ENCODE results near the gene FBXL13. TPM values are rescaled to one million over a fixed set of nuclear protein-coding genes. Genes with fewer than 3 reads are reported as not detected.
A peak's percentile ranks its signal among the peaks of the same experiment; 100 is the strongest.
"Not testable (repeated sequence)": the region's sequence is repeated elsewhere in the genome, so short reads cannot be mapped to it uniquely, and the experiment has no call there.

The FBXL13 gene
- total and polyA plus RNA-seq, 2 donors = 0.38 to 8.1 TPM

DNA sequence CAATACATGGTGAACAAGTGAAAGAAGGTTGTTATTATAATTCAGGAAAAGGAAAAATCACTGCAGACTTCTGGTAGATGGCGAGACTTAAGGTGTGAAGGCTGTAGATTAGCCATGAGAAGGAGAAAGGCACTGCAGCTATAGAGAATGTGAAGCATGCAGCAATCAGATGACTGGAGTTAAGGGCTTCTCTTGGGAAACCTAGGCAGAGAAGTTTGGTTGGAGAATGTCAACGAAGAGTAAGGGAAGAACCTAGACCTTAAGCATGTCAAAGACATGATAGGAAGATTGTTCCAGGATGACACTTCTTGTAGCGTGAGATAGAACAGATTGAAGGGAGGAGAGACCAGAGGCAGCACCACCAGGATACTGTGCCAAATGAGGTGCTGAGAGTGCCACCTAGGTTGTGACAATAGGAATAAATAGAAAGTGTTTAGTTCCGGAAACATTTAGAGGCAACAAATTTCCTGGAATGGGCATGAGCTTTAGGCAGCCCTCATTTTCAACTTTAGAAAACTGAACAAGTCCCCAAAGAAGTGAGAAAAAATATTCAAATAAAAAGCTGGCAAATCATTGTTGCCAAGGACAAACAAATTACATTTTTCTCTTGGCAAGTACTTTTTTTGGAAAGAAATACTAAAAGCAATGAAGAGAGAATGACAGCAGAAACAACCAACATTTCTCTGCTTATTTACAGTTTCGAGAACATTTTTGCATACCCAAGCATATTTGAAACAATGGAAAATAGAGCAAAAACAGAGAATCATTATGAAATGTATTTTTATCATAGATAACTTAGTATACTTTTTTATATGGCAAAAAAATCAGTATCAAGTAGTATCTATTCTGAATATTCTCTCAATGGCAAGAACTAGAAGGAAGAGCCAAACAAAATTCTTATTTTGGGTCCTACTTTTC, 156.9 kb downstream of the FBXL13 start:
- WGBS = 83% methylated on average over 5 of the region's 5 CpGs
- no peak overlapping the region for H3K27ac ChIP-seq (ENCODE audit: low read depth)
- no peak for DNase-seq (ENCODE audit: extremely low spot score)
- no peaks in the 10 kb centered on the region for H3K4me1 ChIP-seq (ENCODE audit: insufficient read depth)
- H3K4me3 ChIP-seq (ENCODE audit: low read depth, low read length) = no peak overlapping the region
- H3K36me3 ChIP-seq (ENCODE audit: insufficient read depth) = no peaks in the 10 kb centered on the region

DNA sequence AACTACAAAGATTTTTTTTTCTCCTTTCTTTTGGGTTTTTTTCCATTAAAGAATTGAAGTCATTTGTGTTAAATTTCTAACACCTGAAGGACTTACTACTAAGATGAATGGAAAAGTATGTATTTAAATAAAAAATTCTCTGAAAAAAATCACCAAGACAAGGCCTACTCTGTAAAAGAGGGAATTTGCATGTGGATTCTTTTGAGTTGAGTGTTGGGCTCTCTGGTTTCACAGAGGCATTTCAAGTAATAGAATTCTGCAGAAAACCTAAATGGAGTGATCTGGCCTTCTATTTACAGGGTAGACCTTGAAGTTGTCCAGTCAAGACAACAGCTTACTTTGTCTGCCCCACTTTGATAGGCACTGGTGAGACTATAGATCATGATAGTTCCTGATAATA, 157.7 kb downstream of the FBXL13 start:
- Histone ChIP-seq H3K4me1 (ENCODE audit: insufficient read depth) (no peaks in the 10 kb centered on the region), H3K36me3 (ENCODE audit: insufficient read depth) (no peaks in the 10 kb centered on the region), H3K4me3 (ENCODE audit: low read depth, low read length) (no peak overlapping the region), H3K27ac (ENCODE audit: low read depth) (no peak overlapping the region)
- no peak for DNase-seq (ENCODE audit: extremely low spot score)

DNA sequence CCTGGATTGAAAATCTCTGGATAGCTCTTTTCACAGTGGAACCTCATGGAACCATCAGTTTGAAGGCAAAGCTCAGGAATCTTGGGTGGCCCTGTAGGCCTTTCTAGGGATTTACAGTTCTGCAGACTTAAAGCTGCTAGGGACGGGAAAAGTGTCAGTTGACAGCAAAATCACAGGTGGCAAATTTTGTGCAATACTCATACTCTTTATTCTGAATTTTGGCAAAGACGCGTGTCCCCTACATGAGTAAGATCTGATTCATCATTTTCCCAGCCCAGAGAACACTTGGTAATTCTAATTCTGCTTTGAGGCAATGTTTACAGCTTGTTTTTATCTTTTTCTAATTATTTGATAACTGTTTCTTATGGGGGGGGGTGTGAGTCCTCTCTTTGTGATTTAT, 158.2 kb downstream of the FBXL13 start:
- no peaks in the 10 kb centered on the region for H3K4me1 ChIP-seq (ENCODE audit: insufficient read depth)
- no peak overlapping the region for H3K4me3 ChIP-seq (ENCODE audit: low read depth, low read length)
- H3K36me3 ChIP-seq (ENCODE audit: insufficient read depth) = no peaks in the 10 kb centered on the region
- no peak overlapping the region for H3K27ac ChIP-seq (ENCODE audit: low read depth)
- no peak for DNase-seq (ENCODE audit: extremely low spot score)
- 63% methylated on average over 3 of the region's 3 CpGs for WGBS

DNA sequence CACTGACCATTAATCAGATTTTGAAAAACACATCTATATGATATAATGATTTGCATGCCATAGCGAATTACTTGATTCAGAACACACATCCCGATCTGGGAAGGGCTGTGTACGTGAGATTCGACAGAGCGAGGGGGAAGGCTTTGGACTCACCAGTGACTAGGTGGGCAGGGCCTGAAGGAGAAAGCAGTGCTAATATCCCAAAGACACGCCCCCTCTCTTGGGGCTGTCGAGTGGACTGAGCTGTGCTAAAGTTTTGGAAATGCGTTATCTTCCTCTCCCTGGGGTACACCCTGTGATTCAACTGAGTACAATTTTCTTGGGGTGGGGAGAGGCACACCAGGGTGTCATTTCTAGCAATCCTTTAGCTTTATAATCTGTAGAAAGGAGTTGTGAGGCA, 160.0 kb downstream of the FBXL13 start:
- H3K36me3 ChIP-seq (ENCODE audit: insufficient read depth) = no peaks in the 10 kb centered on the region
- H3K4me1 ChIP-seq (ENCODE audit: insufficient read depth) = no peaks in the 10 kb centered on the region
- H3K27ac ChIP-seq (ENCODE audit: low read depth) = no peak overlapping the region
- DNase-seq (ENCODE audit: extremely low spot score) = no peak
- 34% methylated on average over 8 of the region's 8 CpGs for WGBS
- H3K4me3 ChIP-seq (ENCODE audit: low read depth, low read length) = no peak overlapping the region

DNA sequence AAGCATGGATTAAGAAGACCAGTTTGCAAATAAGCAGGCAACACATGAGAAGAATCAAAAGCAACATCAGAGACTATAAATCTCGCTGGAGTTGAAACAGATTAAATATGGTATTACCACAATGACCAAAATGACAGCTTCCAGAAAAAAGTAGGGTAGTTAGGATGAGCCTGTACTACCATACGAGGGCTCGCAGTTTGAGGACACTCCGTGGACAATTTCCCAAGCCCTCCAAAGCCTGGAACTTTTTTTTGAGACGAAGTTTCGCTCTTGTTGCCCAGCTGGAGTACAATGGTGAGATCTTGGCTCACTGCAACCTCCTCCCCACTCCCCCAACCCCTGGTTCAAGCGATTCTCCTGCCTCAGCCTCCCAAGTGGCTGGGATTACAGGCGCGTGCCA, 160.8 kb downstream of the FBXL13 start:
- H3K4me3 ChIP-seq (ENCODE audit: low read depth, low read length) = no peak overlapping the region
- no peaks in the 10 kb centered on the region for H3K4me1 ChIP-seq (ENCODE audit: insufficient read depth)
- 45% methylated on average over 9 of the region's 9 CpGs for WGBS
- no peak overlapping the region for H3K27ac ChIP-seq (ENCODE audit: low read depth)
- H3K36me3 ChIP-seq (ENCODE audit: insufficient read depth) = no peaks in the 10 kb centered on the region
- DNase-seq (ENCODE audit: extremely low spot score) = no peak

DNA sequence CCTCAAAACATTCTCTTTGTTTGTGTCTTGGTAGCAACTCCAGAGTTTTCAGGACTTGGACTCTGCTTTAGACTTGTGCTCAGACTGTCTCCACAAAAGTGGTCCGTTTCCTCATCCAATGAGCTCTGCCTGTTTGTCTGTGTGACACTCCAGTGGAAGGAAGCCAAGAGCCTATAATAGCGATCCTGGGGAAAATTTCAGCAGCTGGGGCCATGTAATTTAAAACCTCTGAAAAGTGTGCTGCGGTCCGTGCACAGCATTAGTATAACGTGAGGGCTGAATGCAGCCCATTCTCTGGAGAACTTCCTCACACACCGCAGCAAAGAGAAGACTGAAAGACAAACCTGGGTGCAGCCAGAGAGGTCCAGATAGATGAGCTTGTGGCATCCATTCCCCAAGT, 161.9 kb downstream of the FBXL13 start, which contains the start of gene LRRC17:
LRRC17 (plus strand) TSS at position 259 of the 400 bp plus-strand sequence. CDS start 20,914 bp downstream, outside the sequence.
- 14% methylated on average over 6 of the region's 6 CpGs for WGBS
- H3K36me3 ChIP-seq (ENCODE audit: insufficient read depth) = no peaks in the 10 kb centered on the region
- no peaks in the 10 kb centered on the region for H3K4me1 ChIP-seq (ENCODE audit: insufficient read depth)
- H3K27ac ChIP-seq (ENCODE audit: low read depth) = no peak within 1 kb of the TSS
- DNase-seq (ENCODE audit: extremely low spot score) = peak; percentile 72
- H3K4me3 ChIP-seq (ENCODE audit: low read depth, low read length) = no peak within 1 kb of the TSS

DNA sequence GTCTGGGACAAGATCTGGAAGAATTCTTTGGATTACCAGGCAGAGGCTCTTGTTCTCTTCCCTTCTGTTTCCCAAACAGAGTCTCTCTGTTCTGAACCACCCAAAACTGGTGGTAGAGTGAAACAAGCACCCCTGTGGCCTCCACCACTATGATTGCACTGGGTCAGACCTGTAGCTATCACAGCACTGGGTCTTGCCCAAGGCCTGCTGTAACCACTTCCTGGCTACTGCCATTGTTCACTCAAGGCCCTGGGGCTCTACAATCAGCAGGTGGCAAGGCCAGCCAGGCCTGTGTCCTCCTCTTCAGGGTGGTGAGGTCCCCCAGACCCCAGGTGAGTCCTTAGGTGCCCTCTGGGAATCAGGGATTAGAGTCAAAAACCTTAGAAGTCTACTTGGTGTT, 165.9 kb downstream of the FBXL13 start:
- no peak overlapping the region for H3K27ac ChIP-seq (ENCODE audit: low read depth)
- no peak overlapping the region for H3K4me3 ChIP-seq (ENCODE audit: low read depth, low read length)
- no peak for DNase-seq (ENCODE audit: extremely low spot score)
- no peaks in the 10 kb centered on the region for H3K4me1 ChIP-seq (ENCODE audit: insufficient read depth)
- no peaks in the 10 kb centered on the region for H3K36me3 ChIP-seq (ENCODE audit: insufficient read depth)

DNA sequence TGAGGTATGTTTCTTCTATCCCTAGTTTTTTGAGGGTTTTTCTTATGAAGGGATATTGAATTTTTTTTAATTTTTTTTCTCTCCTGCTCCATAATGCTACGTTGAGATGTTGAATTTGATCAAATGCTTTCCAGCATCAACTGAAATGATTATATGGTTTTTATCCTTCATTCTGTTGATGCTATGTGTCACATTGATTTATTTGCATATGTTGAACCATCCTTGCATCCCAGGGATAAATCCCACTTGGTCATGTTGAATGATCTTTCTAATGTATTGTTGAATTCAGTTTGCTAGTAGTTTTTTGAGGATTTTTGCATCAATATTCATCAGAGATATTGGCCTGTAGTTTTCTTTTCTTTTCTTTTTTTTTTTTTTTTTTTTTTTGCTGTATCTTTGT, 171.0 kb downstream of the FBXL13 start:
- not testable (repeated sequence) for H3K27ac ChIP-seq (ENCODE audit: low read depth); H3K36me3 ChIP-seq (ENCODE audit: insufficient read depth); H3K4me3 ChIP-seq (ENCODE audit: low read depth, low read length); H3K4me1 ChIP-seq (ENCODE audit: insufficient read depth); DNase-seq (ENCODE audit: extremely low spot score)
- 92% methylated on average over 1 of the region's 1 CpG for whole genome bisulfite sequencing

DNA sequence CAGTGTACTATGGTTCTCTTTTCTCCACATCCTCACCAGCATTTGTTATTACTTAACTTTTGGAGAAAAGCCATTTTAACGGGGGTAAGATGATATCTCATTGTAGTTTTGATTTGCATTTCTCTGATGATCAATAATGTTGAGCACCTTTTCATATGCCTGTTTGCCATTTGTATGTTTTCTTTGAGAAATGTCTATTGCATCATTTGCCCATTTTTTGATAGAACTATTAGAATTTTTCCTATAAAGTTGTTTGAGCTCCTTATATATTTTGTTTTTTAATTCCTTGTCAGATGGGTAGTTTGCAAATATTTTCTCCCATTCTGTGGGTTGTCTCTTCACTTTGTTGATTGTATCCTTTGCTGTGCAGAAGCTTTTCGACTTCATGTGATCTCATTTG, 172.5 kb downstream of the FBXL13 start:
- not testable (repeated sequence) for H3K4me1 ChIP-seq (ENCODE audit: insufficient read depth); H3K27ac ChIP-seq (ENCODE audit: low read depth)
- 91% methylated on average over 2 of the region's 2 CpGs for WGBS

DNA sequence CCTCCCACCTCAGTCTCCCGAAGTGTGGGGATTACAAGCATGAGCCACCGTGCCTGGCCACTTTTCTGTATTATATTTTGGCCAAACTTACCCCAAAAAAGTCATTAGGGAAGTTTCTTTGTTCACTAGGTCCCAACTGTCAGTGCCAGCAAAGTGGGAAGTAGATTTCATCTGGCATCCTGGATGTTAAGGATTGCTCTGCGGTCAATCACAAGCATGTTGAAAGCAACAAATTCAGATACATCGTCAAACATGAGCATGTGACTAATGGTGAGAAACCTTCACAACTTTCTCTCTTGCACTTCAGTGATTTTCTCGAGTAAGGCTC, 176.1 kb downstream of the FBXL13 start:
- H3K36me3 ChIP-seq (ENCODE audit: insufficient read depth) = no peaks in the 10 kb centered on the region
- H3K27ac ChIP-seq (ENCODE audit: low read depth) = no peak overlapping the region
- no peak overlapping the region for H3K4me3 ChIP-seq (ENCODE audit: low read depth, low read length)
- 92% methylated on average over 5 of the region's 5 CpGs for WGBS
- H3K4me1 ChIP-seq (ENCODE audit: insufficient read depth) = no peaks in the 10 kb centered on the region
- DNase-seq (ENCODE audit: extremely low spot score) = no peak

More for the DNA sequence above, 172.5 kb downstream of the FBXL13 start:
- not testable (repeated sequence) for DNase-seq (ENCODE audit: extremely low spot score); H3K36me3 ChIP-seq (ENCODE audit: insufficient read depth); H3K4me3 ChIP-seq (ENCODE audit: low read depth, low read length)

DNA sequence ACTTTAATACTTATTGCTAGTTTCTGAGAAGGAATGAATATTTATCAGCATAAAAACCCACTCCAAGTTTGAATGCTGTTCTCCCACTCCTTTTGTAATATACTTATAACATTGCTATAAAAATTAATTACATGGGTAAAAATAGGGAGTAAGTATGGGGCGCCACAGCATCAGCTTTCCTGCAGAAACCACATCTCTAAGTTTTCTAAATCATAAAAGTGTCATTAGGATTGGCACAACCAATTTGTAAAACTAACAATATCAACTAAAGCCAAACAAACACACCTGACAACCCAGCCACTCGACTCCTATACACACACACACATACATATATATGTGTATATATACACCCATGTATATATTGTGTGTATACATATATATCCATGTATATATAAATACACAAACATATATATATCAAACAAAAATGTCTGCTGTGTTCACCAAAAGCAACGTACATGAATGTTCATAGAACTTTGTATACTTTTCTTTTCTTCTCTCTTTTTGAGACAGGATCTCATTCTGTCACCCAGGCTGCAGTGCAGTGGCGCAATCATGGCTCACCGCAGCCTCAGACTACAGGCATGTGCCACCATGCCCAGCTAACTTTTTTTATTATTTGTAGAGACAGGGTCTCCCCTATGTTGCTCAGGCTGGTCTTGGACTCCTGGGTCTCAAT, 176.6 kb downstream of the FBXL13 start:
- 88% methylated on average over 5 of the region's 5 CpGs for WGBS

DNA sequence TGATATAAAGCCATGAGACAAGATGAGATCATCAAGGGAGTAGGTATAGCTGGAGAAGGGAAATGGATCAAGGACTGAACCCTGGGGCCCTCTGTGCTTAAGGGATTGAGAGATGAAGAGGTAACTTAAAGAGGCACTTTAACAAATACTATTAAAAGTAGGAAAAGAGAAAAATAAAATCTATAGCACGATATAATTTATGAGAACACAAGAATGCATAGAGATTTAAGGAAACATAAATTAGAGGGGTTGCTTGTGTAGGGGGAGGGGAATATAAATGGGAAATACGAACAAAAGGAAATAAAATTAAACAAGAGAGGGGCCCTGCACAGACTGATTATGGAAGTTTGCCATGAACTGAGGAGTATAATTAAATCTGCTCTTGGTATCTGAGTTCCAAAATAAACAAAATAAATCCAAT, 177.4 kb downstream of the FBXL13 start:
- DNase-seq (ENCODE audit: extremely low spot score) = no peak
- Histone ChIP-seq H3K4me3 (ENCODE audit: low read depth, low read length) (no peak overlapping the region), H3K36me3 (ENCODE audit: insufficient read depth) (no peaks in the 10 kb centered on the region), H3K4me1 (ENCODE audit: insufficient read depth) (no peaks in the 10 kb centered on the region), H3K27ac (ENCODE audit: low read depth) (no peak overlapping the region)
- WGBS = 12% methylated on average over 2 of the region's 2 CpGs

More for the DNA sequence above, 176.6 kb downstream of the FBXL13 start:
- no peaks in the 10 kb centered on the region for H3K4me1 ChIP-seq (ENCODE audit: insufficient read depth)
- H3K27ac ChIP-seq (ENCODE audit: low read depth) = no peak overlapping the region
- H3K4me3 ChIP-seq (ENCODE audit: low read depth, low read length) = no peak overlapping the region
- DNase-seq (ENCODE audit: extremely low spot score) = no peak
- H3K36me3 ChIP-seq (ENCODE audit: insufficient read depth) = no peaks in the 10 kb centered on the region

DNA sequence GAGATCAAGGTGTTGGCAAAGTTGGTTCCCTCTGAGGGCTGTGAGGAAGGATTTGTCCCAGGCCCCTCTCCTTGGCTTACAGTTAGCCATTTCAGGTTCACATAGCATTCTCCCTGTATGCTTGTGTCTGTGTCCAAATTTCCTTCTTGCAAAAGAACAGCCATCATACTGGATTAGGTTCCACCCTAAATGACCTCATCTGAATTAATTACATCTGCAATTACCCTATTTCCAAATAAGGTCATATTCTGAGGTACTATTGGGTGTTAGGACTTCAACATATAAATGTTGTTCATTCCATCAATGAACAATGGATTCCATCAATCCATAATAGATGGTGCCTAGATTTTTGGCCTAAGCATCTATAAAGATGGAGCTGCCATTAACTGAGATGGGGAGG, 178.0 kb downstream of the FBXL13 start:
- DNase-seq (ENCODE audit: extremely low spot score) = no peak
- Histone ChIP-seq H3K27ac (ENCODE audit: low read depth) (no peak overlapping the region), H3K36me3 (ENCODE audit: insufficient read depth) (no peaks in the 10 kb centered on the region), H3K4me1 (ENCODE audit: insufficient read depth) (no peaks in the 10 kb centered on the region), H3K4me3 (ENCODE audit: low read depth, low read length) (no peak overlapping the region)

DNA sequence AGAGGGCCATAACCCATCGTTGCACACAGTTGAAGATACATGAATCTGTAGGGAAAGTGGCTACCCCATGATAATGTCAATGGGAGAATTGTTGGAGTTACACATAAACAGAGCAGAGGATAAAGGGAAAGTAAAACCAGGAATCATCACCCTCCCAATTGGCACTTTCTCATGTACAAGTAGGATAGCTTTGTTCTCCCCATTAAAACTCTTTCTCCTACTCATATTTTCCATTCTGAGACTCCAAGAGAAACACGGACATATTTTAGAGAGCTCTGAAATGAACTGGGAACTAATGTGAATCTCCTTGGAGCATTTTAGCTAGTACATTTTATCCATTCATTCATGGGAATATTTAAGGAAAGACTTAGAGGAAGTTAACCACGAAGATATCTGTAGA, 179.0 kb downstream of the FBXL13 start:
- DNase-seq (ENCODE audit: extremely low spot score) = no peak
- H3K4me1 ChIP-seq (ENCODE audit: insufficient read depth) = no peaks in the 10 kb centered on the region
- no peak overlapping the region for H3K4me3 ChIP-seq (ENCODE audit: low read depth, low read length)
- no peaks in the 10 kb centered on the region for H3K36me3 ChIP-seq (ENCODE audit: insufficient read depth)
- 37% methylated on average over 3 of the region's 3 CpGs for WGBS
- H3K27ac ChIP-seq (ENCODE audit: low read depth) = no peak overlapping the region
